GM19324 (cell line): ENCODE data around the gene SPEG.

Source experiments
- ATAC-seq: cut with Tn5 transposase; IDR thresholded peaks from one replicate; pipeline ENCODE4 v1.9.1; 2021; ENCODE audit warnings: mild to moderate bottlenecking, moderate library complexity; ENCODE audit not compliant: unreplicated experiment, low FRiP score

The SPEG gene

GRCh38 chr2:219491278-219491963 is 56.8 kb downstream of the SPEG start:
- ATAC-seq: no peak

GRCh38 chr2:219492575-219492974 is 57.9 kb downstream of the SPEG start:
- ATAC-seq: no peak

GRCh38 chr2:219493086-219493485 is 58.4 kb downstream of the SPEG start:
- no peak for ATAC-seq

GRCh38 chr2:219494952-219495530 is 60.4 kb downstream of the SPEG start:
- ATAC-seq: no peak

- ATAC-seq: no peak
These were observed 61.0 kb downstream of the SPEG start for GRCh38 chr2:219495531-219496122.

GRCh38 chr2:219496247-219496824 is 61.7 kb downstream of the SPEG start:
- ATAC-seq: no peak

- ATAC-seq: no peak
These were observed 62.3 kb downstream of the SPEG start for GRCh38 chr2:219496825-219497494.

- no peak for ATAC-seq
These were observed 63.0 kb downstream of the SPEG start for GRCh38 chr2:219497495-219498279.

- peak; percentile 94 for ATAC-seq
These were observed 63.8 kb downstream of the SPEG start, which contains the start of gene GMPPA for GRCh38 chr2:219498280-219499057. Gene GMPPA, plus strand, starts transcription at chr2:219498891. Its CDS starts 1,085 bp downstream, at chr2:219499976.

GRCh38 chr2:219499058-219499307 is 64.3 kb downstream of the SPEG start:
- ATAC-seq: no peak

- no peak for ATAC-seq
These were observed 64.9 kb downstream of the SPEG start for GRCh38 chr2:219499555-219499954.

GRCh38 chr2:219500135-219500534 is 65.5 kb downstream of the SPEG start:
- no peak for ATAC-seq

- no peak for ATAC-seq
These were observed 67.2 kb downstream of the SPEG start for GRCh38 chr2:219501849-219502248.

GRCh38 chr2:219502618-219503017 is 68.0 kb downstream of the SPEG start:
- no peak for ATAC-seq

- no peak for ATAC-seq
These were observed 70.9 kb downstream of the SPEG start for GRCh38 chr2:219505585-219505984.

GRCh38 chr2:219506153-219506801 is 71.6 kb downstream of the SPEG start:
- ATAC-seq: no peak

GRCh38 chr2:219506802-219507526 is 72.3 kb downstream of the SPEG start:
- ATAC-seq: no peak

- ATAC-seq: no peak
These were observed 73.2 kb downstream of the SPEG start for GRCh38 chr2:219507581-219508443.
